GM12875 (cell line): ENCODE measurements around the gene TBL1X.
"Not testable (repeated sequence)": the region's sequence is repeated elsewhere in the genome, so short reads cannot be mapped to it uniquely, and the experiment has no call there.

Experiments used
- H3K4me3 ChIP-seq: one replicate; pipeline ENCODE4 v1.5.1; 2011; ENCODE audit warnings: low read depth, low read length, control low read depth
- CTCF ChIP-seq: IDR thresholded peaks from 2 replicates; pipeline ENCODE4 v1.5.1; 2011; ENCODE audit warnings: low read depth, mild to moderate bottlenecking, control low read depth, inconsistent platforms, low read length, moderate library complexity, borderline replicate concordance; ENCODE audit not compliant: insufficient read depth

The TBL1X gene

GRCh38 chrX:9471571-9471985, 6.7 kb downstream of the TBL1X start:
- TF ChIP-seq CTCF = no peak
- H3K4me3 ChIP-seq = no peak overlapping the region

GRCh38 chrX:9473708-9474107, 8.8 kb downstream of the TBL1X start:
- H3K4me3 ChIP-seq = no peak overlapping the region
- no peak for TF ChIP-seq CTCF

GRCh38 chrX:9475417-9475816, 10.6 kb downstream of the TBL1X start:
- not testable (repeated sequence) for H3K4me3 ChIP-seq

DNA sequence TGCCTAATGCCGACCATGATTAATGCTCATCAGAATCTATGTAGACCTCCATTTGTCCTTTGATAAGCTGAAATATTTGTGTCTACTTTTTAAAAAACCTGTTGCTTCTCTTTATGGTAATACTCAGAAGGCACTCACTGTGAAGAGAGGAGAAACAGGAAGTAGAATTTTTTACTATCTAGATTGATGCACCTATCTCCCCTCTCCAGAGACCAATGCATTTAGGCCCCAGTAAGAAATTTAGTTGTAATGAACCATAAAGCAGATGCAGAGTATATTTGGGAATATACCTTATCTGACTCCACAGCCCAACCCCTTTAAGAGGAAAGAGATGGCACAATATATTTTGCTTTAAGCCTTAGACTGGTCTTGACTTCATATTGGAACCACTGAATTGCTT, 11.1 kb downstream of the TBL1X start:
- no peak for TF ChIP-seq CTCF

DNA sequence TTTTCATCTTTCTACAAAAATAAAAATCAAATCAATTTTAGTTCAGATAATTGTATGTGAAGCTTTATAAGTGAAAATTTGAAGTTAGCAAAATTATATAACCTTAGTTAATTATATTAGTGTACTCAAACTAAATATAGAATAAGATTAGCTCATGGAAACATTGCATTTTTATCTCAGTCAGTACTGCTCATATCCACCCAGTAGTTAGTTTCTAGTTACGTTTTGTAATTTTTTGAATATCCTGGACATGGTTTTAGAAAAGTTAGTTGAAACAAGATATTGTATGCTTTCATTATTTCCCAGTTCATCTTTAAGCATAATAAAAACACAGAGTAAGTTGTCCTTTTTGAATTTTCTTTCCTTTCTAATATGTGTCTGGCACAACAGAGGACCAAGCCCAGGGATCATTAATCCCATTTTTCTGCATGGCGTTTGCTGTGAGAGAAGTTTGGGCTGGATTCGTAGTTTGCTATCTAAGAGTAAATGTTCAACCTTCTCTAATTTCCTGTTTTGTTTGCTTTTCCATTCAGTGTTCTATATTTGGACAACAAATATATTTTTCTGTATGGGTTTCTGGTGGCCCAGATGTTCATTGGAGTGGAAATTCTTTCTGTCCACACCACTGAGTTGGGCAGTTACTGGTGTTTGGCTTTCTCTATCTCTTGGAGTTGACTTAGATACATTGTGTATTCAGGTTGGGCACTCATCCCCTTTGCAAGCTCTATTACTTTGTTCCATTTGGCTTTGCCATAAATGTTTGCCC, 12.1 kb downstream of the TBL1X start:
- no peak for TF ChIP-seq CTCF
- H3K4me3 ChIP-seq = no peak overlapping the region

More for the DNA sequence above, 11.1 kb downstream of the TBL1X start:
- H3K4me3 ChIP-seq = no peak overlapping the region

DNA sequence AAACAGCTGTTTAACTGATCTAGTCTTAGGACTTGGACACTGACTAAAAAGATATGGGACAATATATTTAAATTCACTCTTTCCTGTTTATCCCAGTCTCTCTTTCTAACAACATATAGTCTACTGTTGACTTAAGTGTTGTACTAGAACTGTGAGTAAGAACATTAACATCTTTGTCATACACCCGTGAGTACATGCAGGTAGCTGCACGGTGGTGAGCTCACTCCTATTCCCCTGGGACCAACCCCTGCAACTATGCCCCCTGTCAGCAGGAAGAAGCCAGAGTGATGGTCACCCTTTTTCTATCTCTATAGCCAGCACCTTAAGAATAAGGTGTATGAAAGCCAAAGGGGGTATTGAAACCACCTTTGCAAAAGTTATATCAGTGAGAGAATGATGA, 17.6 kb downstream of the TBL1X start:
- TF ChIP-seq CTCF = no peak
- H3K4me3 ChIP-seq = no peak overlapping the region

GRCh38 chrX:9482837-9483236, 18.0 kb downstream of the TBL1X start:
- no peak overlapping the region for H3K4me3 ChIP-seq
- no peak for TF ChIP-seq CTCF

- no peak for TF ChIP-seq CTCF
- no peak overlapping the region for H3K4me3 ChIP-seq
Observed at GRCh38 chrX:9483376-9483775, 18.5 kb downstream of the TBL1X start.
